BJ (cell line): ENCODE results near the gene PHAF1. TPM values are rescaled to one million over a fixed set of nuclear protein-coding genes. Genes with fewer than 3 reads are reported as not detected.

Experiments used
- CTCF ChIA-PET: fragments of 350-600 bp; formaldehyde crosslinking; extraction: SDS; loops from one replicate; lab custom pipeline; 2021; ENCODE audit warnings: antibody characterized with exemption, inconsistent platforms; lab: Yijun Ruan, JAX
- POLR2A ChIA-PET: fragments of 300-600 bp; sonication (Branson Sonifier 250); formaldehyde crosslinking; extraction: SDS; loops from one replicate; lab custom pipeline; 2021; ENCODE audit warnings: antibody characterized with exemption; lab: Charles Lee
- DNase-seq: peaks from one replicate; pipeline ENCODE4 v3.0.0-alpha.2; 2011; ENCODE audit warnings: low read depth
- H3K27me3 ChIP-seq: 2 replicates; pipeline ENCODE4 v1.6.0; 2011; ENCODE audit warnings: low read length; ENCODE audit not compliant: control insufficient read depth, insufficient read depth
- H3K36me3 ChIP-seq: 2 replicates; pipeline ENCODE4 v1.5.1; 2011; ENCODE audit warnings: low read length; ENCODE audit not compliant: control insufficient read depth, insufficient read depth
- H3K4me3 ChIP-seq: 2 replicates; pipeline ENCODE4 v1.5.1; 2011; ENCODE audit warnings: low read depth, mild to moderate bottlenecking, control low read depth, low read length
- polyA plus RNA-seq: library from polyadenylated mRNA; depleted of rRNA; stranded (reverse); fragments of >200 nt; gene quantifications from 2 replicates; pipeline ENCODE4 v1.2.3, GENCODE V29; 2011
- TF ChIP-seq, protein P1 (sequence below): IDR thresholded peaks from 2 replicates; pipeline ENCODE4 v1.5.1; 2011; ENCODE audit warnings: low read depth, mild to moderate bottlenecking, control low read depth, inconsistent platforms, low read length, moderate library complexity; ENCODE audit not compliant: insufficient read depth

The PHAF1 gene
- polyA plus RNA-seq, 1 experiment = 27.7 TPM

DNA sequence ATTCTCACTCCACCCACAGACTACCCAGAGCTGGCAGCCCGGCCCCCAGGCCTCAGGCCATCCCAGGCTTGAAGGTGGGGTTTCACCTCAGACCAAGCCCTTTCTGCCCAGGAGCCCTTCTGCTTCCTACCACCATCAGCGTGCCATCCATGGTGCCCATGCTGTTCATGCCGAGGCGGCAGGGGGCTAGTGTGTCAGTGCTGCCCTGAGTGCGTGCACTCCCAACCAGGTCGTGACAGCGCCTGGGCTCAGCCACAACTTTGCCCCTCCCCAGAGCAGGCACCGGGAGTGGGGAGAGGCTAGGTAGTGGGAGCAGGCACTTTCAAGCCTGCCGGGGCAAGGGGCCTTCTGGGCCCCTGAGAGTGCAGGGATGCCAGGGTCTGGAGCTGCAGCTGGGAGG lies 32.6 kb downstream of the PHAF1 start:
- TF ChIP-seq, protein P1, sequence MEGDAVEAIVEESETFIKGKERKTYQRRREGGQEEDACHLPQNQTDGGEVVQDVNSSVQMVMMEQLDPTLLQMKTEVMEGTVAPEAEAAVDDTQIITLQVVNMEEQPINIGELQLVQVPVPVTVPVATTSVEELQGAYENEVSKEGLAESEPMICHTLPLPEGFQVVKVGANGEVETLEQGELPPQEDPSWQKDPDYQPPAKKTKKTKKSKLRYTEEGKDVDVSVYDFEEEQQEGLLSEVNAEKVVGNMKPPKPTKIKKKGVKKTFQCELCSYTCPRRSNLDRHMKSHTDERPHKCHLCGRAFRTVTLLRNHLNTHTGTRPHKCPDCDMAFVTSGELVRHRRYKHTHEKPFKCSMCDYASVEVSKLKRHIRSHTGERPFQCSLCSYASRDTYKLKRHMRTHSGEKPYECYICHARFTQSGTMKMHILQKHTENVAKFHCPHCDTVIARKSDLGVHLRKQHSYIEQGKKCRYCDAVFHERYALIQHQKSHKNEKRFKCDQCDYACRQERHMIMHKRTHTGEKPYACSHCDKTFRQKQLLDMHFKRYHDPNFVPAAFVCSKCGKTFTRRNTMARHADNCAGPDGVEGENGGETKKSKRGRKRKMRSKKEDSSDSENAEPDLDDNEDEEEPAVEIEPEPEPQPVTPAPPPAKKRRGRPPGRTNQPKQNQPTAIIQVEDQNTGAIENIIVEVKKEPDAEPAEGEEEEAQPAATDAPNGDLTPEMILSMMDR = no peak
- peaks cover 33% of the 10 kb centered on the region for H3K36me3 ChIP-seq
- no peak for DNase-seq
- H3K4me3 ChIP-seq = no peak overlapping the region
- no peaks in the 10 kb centered on the region for H3K27me3 ChIP-seq
- ChIA-PET CTCF (interaction anchor here (0.6 to 1.5 kb wide), 3 partner anchors 18 to 166 kb away, joined by 3 to 4 read pairs (median 3); partner anchors contain the start of genes FBXL8 and TRADD), POLR2A (no interaction called here)

DNA sequence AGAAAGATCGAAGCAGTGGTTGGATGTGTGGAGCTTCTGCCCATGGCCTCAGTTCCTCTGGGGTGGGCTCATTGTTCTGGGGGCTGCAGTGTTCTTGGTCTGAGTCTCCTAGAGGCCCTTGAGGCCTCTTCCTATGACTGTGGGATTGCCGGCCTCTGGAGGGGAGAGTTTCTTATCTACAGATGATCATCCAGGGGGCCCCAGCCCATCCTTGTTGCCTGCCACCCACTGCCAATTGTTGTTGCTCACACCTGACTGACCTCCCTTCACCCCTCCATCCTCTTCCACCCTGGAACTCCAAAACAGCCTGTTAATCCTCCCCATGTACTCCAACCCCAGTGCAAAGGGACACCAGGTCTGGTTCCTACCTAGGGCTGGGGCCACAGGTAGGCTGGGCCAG lies 35.2 kb downstream of the PHAF1 start:
- Histone ChIP-seq H3K27me3 (no peaks in the 10 kb centered on the region), H3K36me3 (peaks cover 40% of the 10 kb centered on the region), H3K4me3 (no peak overlapping the region)
- TF ChIP-seq, protein P1 = no peak
- ChIA-PET POLR2A (no interaction called here), CTCF (interaction anchor here (1.2 to 3.2 kb wide), 3 partner anchors 10 to 127 kb away, joined by 3 to 14 read pairs (median 12); no protein-coding TSS in a partner anchor)
- no peak for DNase-seq

DNA sequence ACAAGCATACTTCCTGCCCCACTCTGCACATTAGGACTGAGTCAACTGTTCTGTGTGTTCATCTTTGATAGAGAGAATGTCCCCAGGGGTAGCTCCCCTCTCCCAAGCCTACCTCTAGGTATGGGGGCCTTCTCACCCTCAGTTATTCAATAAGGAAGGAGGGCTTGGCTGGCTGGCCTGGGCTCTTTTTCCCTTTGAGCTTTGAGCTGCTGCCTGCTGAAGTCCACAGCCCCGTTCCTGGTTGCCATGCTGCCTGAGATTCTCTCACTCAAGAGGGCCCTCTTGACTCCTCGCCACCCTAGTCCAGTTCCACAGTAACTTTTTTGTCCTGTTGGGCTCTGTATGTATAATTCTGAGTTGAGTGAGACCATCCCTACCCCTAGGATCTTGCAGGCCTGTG lies 36.0 kb downstream of the PHAF1 start:
- ChIA-PET POLR2A (no interaction called here), CTCF (interaction anchor here (1.2 to 3.2 kb wide), 3 partner anchors 10 to 128 kb away, joined by 3 to 14 read pairs (median 12); no protein-coding TSS in a partner anchor)
- TF ChIP-seq, protein P1 = no peak
- DNase-seq = no peak
- Histone ChIP-seq H3K27me3 (no peaks in the 10 kb centered on the region), H3K4me3 (no peak overlapping the region), H3K36me3 (peaks cover 36% of the 10 kb centered on the region)

DNA sequence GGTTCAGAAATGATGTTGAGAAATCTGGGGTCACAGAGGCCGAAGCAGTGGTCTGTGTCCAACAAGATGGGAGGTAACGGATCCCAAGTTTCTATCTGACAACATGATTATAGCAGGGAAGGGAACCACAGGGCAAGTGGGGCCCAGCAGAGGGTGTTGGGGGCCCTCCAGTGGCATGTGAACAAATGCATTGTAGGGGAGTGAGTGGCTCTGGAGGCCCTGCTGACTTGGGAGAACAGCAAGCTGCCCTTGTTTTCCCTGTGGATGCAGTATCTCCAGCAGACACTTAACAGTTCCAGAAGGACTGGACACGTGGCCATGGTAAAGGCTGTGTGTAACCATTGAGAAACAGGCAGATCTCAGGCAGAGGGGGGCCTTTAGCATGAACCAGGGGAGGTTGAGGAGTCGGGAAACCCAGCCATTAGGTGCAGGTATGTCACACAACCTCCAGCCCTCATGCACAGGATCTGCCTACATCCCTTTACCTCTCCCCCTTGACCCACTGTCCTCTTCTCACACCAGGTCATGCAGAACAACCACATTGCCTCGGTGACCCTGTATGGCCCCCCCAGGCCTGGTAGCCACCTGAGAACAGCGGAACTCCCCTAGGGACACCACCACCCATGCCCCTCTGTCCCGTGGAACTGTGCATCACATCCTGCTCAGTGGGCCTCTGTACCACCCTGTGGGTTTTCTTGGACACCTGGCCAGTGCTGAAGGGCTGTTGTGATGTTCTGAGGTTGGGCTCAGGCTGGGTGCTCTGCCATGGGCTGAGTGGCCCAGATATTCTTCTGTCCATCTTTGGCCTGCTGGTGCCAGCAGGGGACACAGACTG lies 37.0 kb downstream of the PHAF1 start:
- no peak for DNase-seq
- ChIA-PET CTCF (interaction anchor here (0.8 to 3.2 kb wide), 2 partner anchors 9 to 45 kb away, joined by 3 to 14 read pairs; no protein-coding TSS in a partner anchor), POLR2A (interaction anchor here (1.0 kb wide), 1 partner anchor 129 kb away, joined by 3 read pairs; no protein-coding TSS in a partner anchor)
- Histone ChIP-seq H3K36me3 (peaks cover 30% of the 10 kb centered on the region), H3K4me3 (no peak overlapping the region), H3K27me3 (no peaks in the 10 kb centered on the region)
- TF ChIP-seq, protein P1 = no peak

- POLR2A ChIA-PET = interaction anchor here (0.6 kb wide), 1 partner anchor 103 kb away, joined by 4 read pairs; no protein-coding TSS in a partner anchor
- CTCF ChIA-PET = interaction anchor here (0.5 to 0.8 kb wide), 2 partner anchors 46 to 62 kb away, joined by 3 to 4 read pairs; no protein-coding TSS in a partner anchor
- no peak for DNase-seq
- H3K36me3 ChIP-seq = peaks cover 25% of the 10 kb centered on the region
- H3K4me3 ChIP-seq = no peak overlapping the region
- TF ChIP-seq, protein P1 = no peak
- H3K27me3 ChIP-seq = no peaks in the 10 kb centered on the region
These were observed 37.8 kb downstream of the PHAF1 start for GRCh38 chr16:67147437-67148140.
